Hepatocyte (in vitro differentiated cells): Measurements from ENCODE around the gene ARHGAP6. TPM values are rescaled to one million over a fixed set of nuclear protein-coding genes. Genes with fewer than 3 reads are reported as not detected.

Experiments
- DNase-seq: peaks from one replicate; pipeline ENCODE4 v3.0.0-alpha.2; 2016; ENCODE audit warnings: low spot score
- H2AFZ ChIP-seq: fragments of 200-600 bp; sonication (generic); 2 replicates; pipeline ENCODE4 v1.6.0; 2016; ENCODE audit warnings: antibody characterized with exemption, mild to moderate bottlenecking
- H3K27ac ChIP-seq: fragments of 200-600 bp; sonication (generic); 2 replicates; pipeline ENCODE4 v1.5.1; 2016; ENCODE audit warnings: mild to moderate bottlenecking
- H3K27me3 ChIP-seq: fragments of 200-600 bp; sonication (generic); 2 replicates; pipeline ENCODE4 v1.6.1; 2016
- H3K36me3 ChIP-seq: fragments of 200-600 bp; sonication (generic); replicated peaks from 2 replicates; pipeline ENCODE4 v1.5.1; 2016; ENCODE audit warnings: low read depth; ENCODE audit not compliant: insufficient read depth
- H3K4me1 ChIP-seq: fragments of 200-600 bp; sonication (generic); 2 replicates; pipeline ENCODE4 v1.5.1; 2016; ENCODE audit warnings: mild to moderate bottlenecking, moderate library complexity; ENCODE audit not compliant: insufficient read depth
- H3K4me2 ChIP-seq: fragments of 200-600 bp; sonication (generic); 2 replicates; pipeline ENCODE4 v1.6.0; 2016
- H3K4me3 ChIP-seq: fragments of 200-600 bp; sonication (generic); 2 replicates; pipeline ENCODE4 v1.5.1; 2016; ENCODE audit warnings: mild to moderate bottlenecking
- H3K79me2 ChIP-seq: fragments of 200-600 bp; sonication (generic); 2 replicates; pipeline ENCODE4 v1.6.0; 2017; ENCODE audit warnings: mild to moderate bottlenecking
- H3K9me2 ChIP-seq: fragments of 200-600 bp; sonication (generic); replicated peaks from 2 replicates; pipeline ENCODE4 v1.6.0; 2017; ENCODE audit warnings: mild to moderate bottlenecking; ENCODE audit not compliant: insufficient read depth
- H3K9me3 ChIP-seq: fragments of 200-600 bp; sonication (generic); 2 replicates; pipeline ENCODE4 v1.5.1; 2016; ENCODE audit warnings: low read depth, mild to moderate bottlenecking
- H4K20me1 ChIP-seq: fragments of 200-600 bp; sonication (generic); 2 replicates; pipeline ENCODE4 v1.6.0; 2016; ENCODE audit warnings: mild to moderate bottlenecking; ENCODE audit not compliant: insufficient read depth, poor library complexity, severe bottlenecking
- CTCF ChIP-seq: fragments of 200-600 bp; sonication (generic); IDR thresholded peaks from 2 replicates; pipeline ENCODE4 v1.5.1; 2016; ENCODE audit warnings: antibody characterized with exemption, mild to moderate bottlenecking; ENCODE audit not compliant: poor library complexity
- EZH2 ChIP-seq: fragments of 200-600 bp; sonication (generic); IDR thresholded peaks from 2 replicates; pipeline ENCODE4 v1.6.1; 2016; ENCODE audit warnings: antibody characterized with exemption, mild to moderate bottlenecking, borderline replicate concordance
- EZH2phosphoT487 ChIP-seq: fragments of 200-600 bp; sonication (generic); IDR thresholded peaks from one replicate; pipeline ENCODE4 v1.6.1; 2018; ENCODE audit warnings: antibody characterized with exemption, mild to moderate bottlenecking, low read depth, moderate library complexity; ENCODE audit not compliant: unreplicated experiment, severe bottlenecking
- WGBS: methylation state at CpG from one replicate; pipeline ENCODE4 v1.1.6; 2016; ENCODE audit warnings: low lambda C conversion rate; ENCODE audit errors: missing lambda C conversion rate; 5-methylcytosine and 5-hydroxymethylcytosine counted together
- polyA plus RNA-seq: library from polyadenylated mRNA; unstranded; fragments of >200 nt; fragmentation: Nextera tagmentation; extraction: Ambion mirVana; gene quantifications from 2 replicates; pipeline ENCODE4 v1.2.1, GENCODE V29; 2016
- total RNA-seq: library from RNA; depleted of rRNA; stranded (reverse); fragments of >200 nt; gene quantifications from 2 replicates; pipeline ENCODE4 v1.2.3, GENCODE V29; 2014

Gene ARHGAP6
- total and polyA plus RNA-seq, 2 experiments from 2014 or later = 4.9 to 6.9 TPM

- Histone ChIP-seq H3K4me2 (no peak overlapping the region), H4K20me1 (no peaks in the 10 kb centered on the region), H3K9me2 (no peaks in the 10 kb centered on the region), H3K79me2 (no peaks in the 10 kb centered on the region), H3K4me1 (no peaks in the 10 kb centered on the region), H2AFZ (no peak overlapping the region), H3K4me3 (no peak overlapping the region), H3K36me3 (no peaks in the 10 kb centered on the region), H3K27ac (peak overlapping the region; percentile 47), H3K27me3 (no peaks in the 10 kb centered on the region), H3K9me3 (no peaks in the 10 kb centered on the region)
- TF ChIP-seq EZH2 = no peak
- no peak for TF ChIP-seq CTCF
- no peak for TF ChIP-seq EZH2phosphoT487
- WGBS = 50% methylated on average over 1 of the region's 1 CpG
- DNase-seq = no peak
Measured at GRCh38 chrX:11337292-11338009, 328.3 kb downstream of the ARHGAP6 start.

GRCh38 chrX:11336201-11336600 is 329.5 kb downstream of the ARHGAP6 start:
- no peaks in the 10 kb centered on the region for H4K20me1 ChIP-seq
- 72% methylated on average over 2 of the region's 2 CpGs for WGBS
- H2AFZ ChIP-seq = no peak overlapping the region
- H3K36me3 ChIP-seq = no peaks in the 10 kb centered on the region
- no peak overlapping the region for H3K27ac ChIP-seq
- no peaks in the 10 kb centered on the region for H3K27me3 ChIP-seq
- TF ChIP-seq CTCF = no peak
- TF ChIP-seq EZH2 = no peak
- H3K4me2 ChIP-seq = no peak overlapping the region
- H3K9me3 ChIP-seq = no peaks in the 10 kb centered on the region
- no peak overlapping the region for H3K4me3 ChIP-seq
- H3K79me2 ChIP-seq = no peaks in the 10 kb centered on the region
- H3K9me2 ChIP-seq = no peaks in the 10 kb centered on the region
- no peak for DNase-seq
- H3K4me1 ChIP-seq = no peaks in the 10 kb centered on the region

- H3K27me3 ChIP-seq = no peaks in the 10 kb centered on the region
- WGBS = 61% methylated on average over 2 of the region's 2 CpGs
- TF ChIP-seq CTCF = no peak
- H3K27ac ChIP-seq = no peak overlapping the region
- H3K9me3 ChIP-seq = no peaks in the 10 kb centered on the region
- H3K4me1 ChIP-seq = no peaks in the 10 kb centered on the region
- H3K4me2 ChIP-seq = no peak overlapping the region
- no peaks in the 10 kb centered on the region for H3K9me2 ChIP-seq
- DNase-seq = no peak
- no peak overlapping the region for H2AFZ ChIP-seq
- H4K20me1 ChIP-seq = no peaks in the 10 kb centered on the region
- no peak overlapping the region for H3K4me3 ChIP-seq
- no peaks in the 10 kb centered on the region for H3K79me2 ChIP-seq
- H3K36me3 ChIP-seq = no peaks in the 10 kb centered on the region
Measured at GRCh38 chrX:11334165-11334564, 331.6 kb downstream of the ARHGAP6 start.

GRCh38 chrX:11331788-11332187 is 333.9 kb downstream of the ARHGAP6 start:
- Histone ChIP-seq H3K36me3 (no peaks in the 10 kb centered on the region), H2AFZ (no peak overlapping the region), H3K4me2 (no peak overlapping the region), H3K27me3 (no peaks in the 10 kb centered on the region), H3K9me2 (no peaks in the 10 kb centered on the region), H3K27ac (no peak overlapping the region), H3K4me3 (no peak overlapping the region), H4K20me1 (no peaks in the 10 kb centered on the region), H3K4me1 (no peaks in the 10 kb centered on the region), H3K79me2 (no peaks in the 10 kb centered on the region), H3K9me3 (no peaks in the 10 kb centered on the region)
- 65% methylated on average over 2 of the region's 2 CpGs for WGBS
- TF ChIP-seq CTCF (no peak), EZH2 (no peak), EZH2phosphoT487 (no peak)
- DNase-seq = no peak
